ENCODE data around the gene CBLN4.

The CBLN4 gene

GRCh38 chr20:56017560-56017959 lies 12.2 kb upstream of the CBLN4 start:
- TF ChIP-seq SIN3A (IDR thresholded peaks at IDR 0.05; ENCODE audit: borderline replicate concordance, insufficient read depth, low read length) (no peak), FOXP2 (optimal IDR thresholded peaks at IDR 0.05; ENCODE audit: borderline replicate concordance, extremely low read depth, extremely low read length, insufficient read depth) (no peak), TAF1 (IDR thresholded peaks at IDR 0.05; ENCODE audit: borderline replicate concordance, insufficient read depth, low read length) (no peak), POLR2AphosphoS5 (IDR thresholded peaks at IDR 0.05; ENCODE audit: low read depth, low read length) (no peak), REST (IDR thresholded peaks at IDR 0.05; ENCODE audit: insufficient read depth in 1 of 2, low read depth in 2 of 2, low read length in 2 of 2) (no peak)

GRCh38 chr20:56014998-56015397 lies 9.7 kb upstream of the CBLN4 start:
- TF ChIP-seq POLR2AphosphoS5 (IDR thresholded peaks at IDR 0.05; ENCODE audit: low read depth, low read length): no peak
- TF ChIP-seq TAF1 (IDR thresholded peaks at IDR 0.05; ENCODE audit: borderline replicate concordance, insufficient read depth, low read length): no peak
- no peak for TF ChIP-seq REST (IDR thresholded peaks at IDR 0.05; ENCODE audit: insufficient read depth in 1 of 2, low read depth in 2 of 2, low read length in 2 of 2)
- no peak for TF ChIP-seq FOXP2 (optimal IDR thresholded peaks at IDR 0.05; ENCODE audit: borderline replicate concordance, extremely low read depth, extremely low read length, insufficient read depth)
- TF ChIP-seq SIN3A (IDR thresholded peaks at IDR 0.05; ENCODE audit: borderline replicate concordance, insufficient read depth, low read length): no peak

GRCh38 chr20:56014151-56014550 lies 8.8 kb upstream of the CBLN4 start:
- no peak for TF ChIP-seq TAF1 (IDR thresholded peaks at IDR 0.05; ENCODE audit: borderline replicate concordance, insufficient read depth, low read length)
- TF ChIP-seq REST (IDR thresholded peaks at IDR 0.05; ENCODE audit: insufficient read depth in 1 of 2, low read depth in 2 of 2, low read length in 2 of 2): no peak
- no peak for TF ChIP-seq POLR2AphosphoS5 (IDR thresholded peaks at IDR 0.05; ENCODE audit: low read depth, low read length)
- TF ChIP-seq FOXP2 (optimal IDR thresholded peaks at IDR 0.05; ENCODE audit: borderline replicate concordance, extremely low read depth, extremely low read length, insufficient read depth): no peak
- no peak for TF ChIP-seq SIN3A (IDR thresholded peaks at IDR 0.05; ENCODE audit: borderline replicate concordance, insufficient read depth, low read length)

DNA sequence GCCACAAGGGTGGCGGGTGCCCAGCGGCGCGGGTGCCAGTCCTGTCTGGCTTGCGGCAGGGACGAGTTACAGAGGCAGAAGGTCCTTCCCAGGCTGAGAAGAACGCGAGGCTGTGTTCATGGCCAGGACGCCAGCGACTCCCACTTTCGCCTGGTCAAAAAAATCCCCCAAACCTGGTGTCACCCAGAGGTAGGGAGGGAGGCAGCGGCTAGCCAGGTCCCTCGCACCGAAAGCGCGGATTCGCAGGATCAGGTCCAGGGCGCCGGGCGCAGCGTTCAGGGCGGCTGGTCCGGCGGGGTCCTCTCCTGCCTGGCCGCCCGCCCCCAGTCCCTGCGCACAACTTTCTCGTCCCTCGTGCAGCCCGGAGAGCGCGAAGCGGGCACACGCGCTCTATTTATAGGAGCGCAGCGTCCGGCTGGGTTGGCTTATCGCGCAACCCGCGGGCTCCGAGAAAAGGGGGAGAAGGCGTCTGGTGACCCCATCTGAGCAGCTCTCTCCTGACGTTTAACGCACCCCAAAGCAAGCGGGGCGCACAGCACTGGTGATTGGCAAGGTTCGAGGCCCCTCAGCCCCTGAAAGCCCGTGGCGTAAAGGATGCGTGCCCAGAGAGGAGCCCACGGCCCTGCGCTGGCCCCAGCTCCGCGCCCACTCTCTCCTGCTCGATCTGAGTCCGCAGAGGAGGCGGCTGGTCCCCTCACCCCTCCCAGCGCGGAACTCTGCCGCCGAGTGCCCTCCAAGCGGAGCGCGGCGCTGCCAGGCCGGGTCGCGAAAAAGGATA lies 519 bp downstream of the CBLN4 start:
- no peak for TF ChIP-seq TAF1 (IDR thresholded peaks at IDR 0.05; ENCODE audit: borderline replicate concordance, insufficient read depth, low read length)
- TF ChIP-seq SIN3A (IDR thresholded peaks at IDR 0.05; ENCODE audit: borderline replicate concordance, insufficient read depth, low read length): no peak
- TF ChIP-seq REST (IDR thresholded peaks at IDR 0.05; ENCODE audit: insufficient read depth in 1 of 2, low read depth in 2 of 2, low read length in 2 of 2): no peak
- TF ChIP-seq POLR2AphosphoS5 (IDR thresholded peaks at IDR 0.05; ENCODE audit: low read depth, low read length): no peak
- TF ChIP-seq FOXP2 (optimal IDR thresholded peaks at IDR 0.05; ENCODE audit: borderline replicate concordance, extremely low read depth, extremely low read length, insufficient read depth): no peak
